ENCODE measurements around the gene DOCK8. TPM values are rescaled to one million over a fixed set of nuclear protein-coding genes. Genes with fewer than 3 reads are reported as not detected.

The DOCK8 gene
- total RNA-seq, 1 donor from 2014 or later = 2.1 TPM

DNA sequence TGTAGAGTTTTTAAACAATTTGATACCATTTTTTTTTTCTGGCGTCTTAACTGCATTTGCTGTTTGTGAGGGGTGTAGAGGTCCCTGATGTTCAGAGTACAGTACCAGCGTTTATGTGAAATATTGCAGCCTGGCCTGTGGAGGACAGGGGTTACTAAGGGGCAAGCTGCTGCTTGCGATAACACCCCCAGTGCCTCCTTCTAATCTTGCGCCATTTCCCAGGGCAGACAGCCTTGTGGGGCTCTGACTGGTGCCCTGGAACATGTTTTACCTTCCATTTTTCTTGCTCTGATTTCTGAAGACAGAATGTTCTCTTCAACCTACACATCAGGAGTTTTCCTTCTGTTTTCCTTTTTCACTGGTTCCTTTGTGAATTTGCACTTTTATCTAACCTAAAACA, 142.9 kb downstream of the DOCK8 start:
- DNase-seq (ENCODE audit: low read depth) = no peak

DNA sequence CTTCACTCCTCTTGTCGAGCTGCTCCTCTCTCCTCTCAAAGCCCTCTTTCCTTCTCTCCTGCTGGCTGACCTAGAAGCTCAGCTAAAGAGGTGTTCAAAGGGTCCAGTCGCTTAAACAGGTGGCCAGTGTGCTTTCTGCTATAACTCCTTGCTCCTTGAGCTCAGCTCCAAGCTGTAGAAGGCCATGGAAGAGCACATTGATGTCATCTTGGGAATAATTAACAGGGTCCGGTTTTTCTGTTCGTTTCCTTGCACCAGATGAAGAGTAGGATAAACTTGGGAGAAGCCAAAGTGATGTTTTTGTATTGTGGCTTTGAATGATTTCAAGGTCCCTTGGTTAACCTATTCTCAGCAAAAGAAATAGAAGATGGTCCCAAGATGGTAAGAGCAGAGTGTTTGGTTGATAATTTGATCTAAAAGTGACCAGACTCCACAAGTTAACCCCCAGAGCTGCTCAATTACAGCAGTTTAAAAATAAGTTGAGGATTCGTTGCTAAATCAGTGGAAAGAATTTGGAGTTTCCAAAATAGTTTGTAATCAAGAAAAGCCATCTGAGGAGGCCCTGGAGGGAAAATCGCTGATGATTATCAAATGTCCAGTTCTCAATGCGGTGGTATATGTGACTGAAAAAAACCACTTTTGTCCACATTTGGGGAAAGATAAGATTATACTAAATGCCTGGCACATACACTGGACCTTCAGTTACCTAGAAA, 148.1 kb downstream of the DOCK8 start:
- no peak for DNase-seq (ENCODE audit: low read depth)

DNA sequence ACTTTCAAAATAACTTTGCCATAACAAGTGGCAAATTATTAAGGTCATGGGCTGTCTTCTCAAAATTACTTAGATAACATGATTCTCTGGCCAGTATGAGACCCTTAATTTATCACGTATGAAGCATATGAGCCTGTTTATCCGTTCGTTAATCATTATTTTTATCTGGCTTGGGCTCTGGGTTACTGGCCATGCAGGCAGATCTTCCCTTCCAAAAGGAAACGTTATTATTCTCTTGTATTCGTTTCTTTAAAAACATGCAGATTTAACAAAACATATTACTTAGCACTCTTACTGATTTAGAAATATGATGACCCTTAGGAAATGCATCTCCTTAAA, 148.6 kb downstream of the DOCK8 start:
- no peak for DNase-seq (ENCODE audit: low read depth)

DNA sequence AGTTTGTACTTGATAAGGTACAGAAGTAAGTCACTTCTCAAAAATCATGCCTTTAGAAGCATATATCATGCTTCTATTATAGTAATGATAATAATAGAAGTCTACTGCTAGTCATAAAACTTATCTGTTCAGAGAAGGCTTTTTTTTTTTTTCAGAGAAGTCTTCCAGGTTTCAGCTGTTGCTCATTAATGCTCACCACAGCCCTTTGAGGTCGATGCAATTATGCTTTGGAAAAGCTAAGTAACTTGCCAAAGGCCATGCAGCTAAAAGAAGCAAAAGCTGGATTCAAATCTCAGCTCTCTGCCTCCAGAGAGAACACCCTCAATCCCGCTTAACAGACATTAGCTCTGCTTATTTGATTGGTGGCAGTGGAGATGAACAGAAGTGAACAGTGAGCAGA, 150.8 kb downstream of the DOCK8 start:
- peak; percentile 71 for DNase-seq (ENCODE audit: low read depth)

DNA sequence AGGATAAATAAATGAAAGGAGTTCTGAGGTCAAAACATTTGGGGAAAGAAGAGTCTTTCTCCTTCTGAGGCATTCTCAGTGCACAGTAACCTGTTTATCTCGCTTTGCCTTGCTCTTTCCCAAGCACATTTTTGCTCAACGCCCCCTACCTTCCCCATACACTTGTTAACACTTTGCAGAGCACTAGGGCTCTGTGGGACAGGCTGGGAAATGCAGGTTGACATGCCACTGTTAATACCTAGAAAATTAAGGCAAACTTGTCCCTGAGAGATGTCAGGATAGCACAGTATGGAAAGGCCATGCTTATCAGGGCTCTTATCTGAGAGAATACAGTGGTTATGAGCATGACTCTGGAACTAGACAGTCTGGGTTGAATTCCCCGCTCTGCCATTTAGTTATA, 152.0 kb downstream of the DOCK8 start:
- no peak for DNase-seq (ENCODE audit: low read depth)

DNA sequence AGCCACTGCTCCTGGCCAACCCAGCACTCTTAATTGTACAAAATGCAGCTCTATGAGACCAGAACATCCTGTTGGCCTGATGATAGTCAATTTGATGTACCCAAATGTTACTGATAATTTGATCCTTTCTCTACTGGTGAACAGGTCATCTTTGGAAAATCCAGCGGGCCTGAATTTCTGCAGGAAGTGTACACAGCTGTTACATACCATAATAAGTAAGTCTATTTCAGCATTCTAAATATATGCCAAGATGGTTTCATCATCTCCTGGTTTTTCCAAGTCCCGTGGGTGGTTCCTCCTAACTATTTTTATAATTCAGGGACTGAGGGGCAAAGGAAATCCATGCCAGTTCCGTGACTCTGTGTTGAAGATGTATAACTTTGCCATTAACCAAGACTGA, 155.4 kb downstream of the DOCK8 start:
- DNase-seq (ENCODE audit: low read depth) = peak; percentile 75

DNA sequence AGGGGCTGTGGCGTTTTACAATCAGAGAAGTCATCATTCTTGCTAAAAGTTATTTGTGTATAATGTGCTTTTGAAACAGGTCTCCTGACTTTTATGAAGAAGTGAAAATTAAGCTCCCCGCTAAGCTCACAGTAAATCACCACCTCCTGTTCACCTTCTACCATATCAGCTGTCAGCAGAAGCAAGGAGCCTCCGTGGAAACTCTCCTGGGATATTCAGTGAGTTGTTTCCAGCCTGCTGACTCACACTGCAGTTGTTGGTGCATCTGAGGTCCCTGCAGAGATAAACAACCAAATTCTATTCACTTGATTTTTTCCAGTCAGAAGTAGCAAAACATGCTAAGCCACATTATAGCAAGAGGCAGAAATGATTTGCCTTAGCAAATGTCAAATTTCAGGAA, 156.7 kb downstream of the DOCK8 start:
- DNase-seq (ENCODE audit: low read depth) = peak; percentile 90

DNA sequence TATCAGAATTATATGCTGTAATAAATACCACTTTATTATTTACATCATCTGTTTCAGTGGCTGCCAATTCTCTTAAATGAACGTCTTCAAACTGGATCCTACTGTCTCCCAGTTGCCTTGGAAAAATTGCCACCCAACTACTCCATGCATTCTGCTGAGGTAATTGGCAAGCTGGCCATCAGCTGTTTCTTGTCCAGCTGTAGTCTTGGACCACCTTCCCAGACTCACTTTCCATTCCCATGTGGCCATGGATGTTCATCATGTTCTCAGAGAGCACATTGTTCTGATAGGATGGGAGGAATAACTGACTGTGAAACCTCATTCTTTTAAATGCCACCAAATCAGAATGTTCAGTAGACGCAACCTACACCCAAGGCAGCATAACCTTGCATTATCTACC, 157.5 kb downstream of the DOCK8 start:
- DNase-seq (ENCODE audit: low read depth) = peak; percentile 81

DNA sequence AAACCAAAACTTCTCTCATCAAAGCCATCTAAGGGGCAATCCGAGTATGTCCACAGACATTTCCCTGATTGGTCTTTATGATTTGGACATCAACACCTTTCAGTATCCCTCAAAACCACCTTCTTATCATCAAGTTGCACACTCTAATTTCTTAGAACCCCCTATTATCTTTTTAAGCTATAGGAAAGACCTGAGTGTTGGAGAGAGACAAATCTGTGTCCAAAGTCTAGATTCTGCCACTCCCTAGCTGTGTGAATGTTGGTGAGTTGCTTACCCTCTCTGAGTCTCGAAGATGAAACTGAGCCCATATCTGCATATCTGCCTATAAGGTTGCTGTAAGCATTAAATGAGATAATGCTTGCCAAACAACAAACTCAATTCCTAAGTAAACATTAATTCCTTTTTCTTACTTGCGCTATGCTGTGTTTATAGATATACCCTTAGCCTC, 159.1 kb downstream of the DOCK8 start:
- peak; percentile 18 for DNase-seq (ENCODE audit: low read depth)

DNA sequence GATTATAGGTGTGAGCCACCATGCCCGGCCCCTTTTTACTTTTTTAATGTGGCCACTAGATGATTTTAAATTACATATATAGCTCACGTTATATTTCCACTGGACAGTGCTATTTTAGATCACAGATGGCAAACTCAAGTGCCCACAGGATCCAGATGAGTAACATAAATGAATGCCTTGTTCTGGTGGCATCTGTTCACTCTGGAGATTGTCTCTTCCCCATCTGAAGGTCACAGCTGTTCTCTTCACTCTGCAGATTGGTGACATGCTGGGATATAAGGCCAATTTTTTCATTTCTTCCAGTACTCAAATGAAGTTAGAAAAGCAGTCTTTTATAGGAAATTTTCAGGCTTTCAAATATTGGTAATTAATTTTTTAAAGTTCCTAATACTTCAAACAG, 160.1 kb downstream of the DOCK8 start:
- DNase-seq (ENCODE audit: low read depth) = peak; percentile 86

DNA sequence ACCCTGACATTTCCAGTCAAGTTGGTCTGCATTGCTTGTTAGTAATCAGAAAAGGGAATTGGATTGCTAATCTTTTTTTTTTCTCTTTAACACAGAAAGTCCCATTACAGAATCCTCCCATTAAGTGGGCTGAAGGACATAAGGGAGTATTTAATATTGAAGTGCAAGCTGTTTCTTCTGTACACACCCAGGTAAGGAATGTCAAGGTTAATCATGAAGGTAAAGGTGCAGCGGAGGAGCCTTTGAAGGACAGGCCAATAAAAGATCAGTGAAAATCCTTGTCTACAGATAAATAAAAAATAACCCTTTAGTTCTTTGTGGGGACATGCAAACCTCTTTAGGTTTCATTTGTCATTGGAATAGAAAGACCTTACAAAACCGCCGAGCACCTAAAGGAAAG, 161.4 kb downstream of the DOCK8 start:
- no peak for DNase-seq (ENCODE audit: low read depth)

DNA sequence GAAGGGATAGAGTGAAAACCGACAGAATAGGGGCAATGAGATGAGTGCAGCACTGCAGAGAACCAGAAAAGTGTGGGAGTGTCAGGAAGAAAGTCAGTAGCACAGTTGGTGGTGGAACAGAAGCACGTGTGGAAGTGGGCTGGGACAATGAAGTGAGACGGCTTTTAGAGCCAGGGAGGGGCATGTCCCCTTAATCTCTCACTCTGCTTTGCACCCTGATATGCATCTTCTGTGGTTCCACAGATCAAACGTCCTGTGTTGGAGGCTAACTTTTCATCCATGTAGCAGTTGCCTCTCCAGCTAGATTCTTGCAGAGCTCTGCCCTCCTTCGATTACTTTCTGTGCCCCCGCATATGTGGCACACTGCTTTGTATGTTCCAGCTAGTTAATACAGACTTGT, 163.6 kb downstream of the DOCK8 start:
- no peak for DNase-seq (ENCODE audit: low read depth)

DNA sequence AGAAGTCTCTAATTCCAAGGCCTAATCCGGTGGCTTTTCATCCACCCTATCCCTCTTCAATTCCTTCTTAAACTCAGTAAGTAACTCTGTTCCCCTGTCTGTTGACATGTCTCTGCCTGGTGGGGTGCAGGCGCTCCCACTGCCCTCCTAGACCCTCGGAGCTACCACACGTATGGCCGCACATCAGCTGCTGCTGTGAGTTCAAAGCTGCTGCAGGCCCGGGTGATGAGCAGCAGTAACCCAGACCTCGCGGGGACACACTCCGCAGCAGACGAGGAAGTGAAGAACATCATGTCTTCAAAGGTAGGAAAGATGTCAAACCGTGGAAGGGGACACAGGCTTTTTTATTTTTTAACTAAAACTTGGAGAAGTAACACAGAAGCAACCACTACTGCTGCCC, 167.7 kb downstream of the DOCK8 start:
- no peak for DNase-seq (ENCODE audit: low read depth)

DNA sequence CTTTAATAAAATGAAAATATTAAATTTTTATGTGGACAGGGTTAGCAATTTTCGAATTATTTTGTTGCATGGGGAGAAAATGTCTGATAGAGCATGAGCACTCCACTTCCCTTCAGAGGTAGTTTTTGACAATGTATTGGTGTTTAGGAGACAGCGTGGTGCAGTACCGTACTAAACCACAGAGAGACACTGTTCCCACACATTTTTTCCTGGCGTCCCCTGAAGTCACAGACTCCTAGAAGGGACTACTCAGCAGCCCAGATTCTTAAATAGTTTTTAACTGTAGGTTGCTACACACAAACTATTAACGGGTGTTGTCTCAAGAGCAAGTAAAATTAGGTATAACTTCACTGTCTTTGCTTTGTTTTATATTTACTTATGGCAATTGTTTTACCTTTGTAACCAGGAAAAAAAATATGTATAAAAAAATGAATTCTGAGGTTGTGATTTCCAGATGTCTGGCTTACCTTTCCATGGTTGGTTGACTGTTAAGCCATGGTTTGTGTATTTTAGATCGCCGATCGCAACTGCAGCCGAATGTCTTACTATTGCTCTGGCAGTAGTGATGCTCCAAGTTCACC, 171.2 kb downstream of the DOCK8 start:
- peak; percentile 74 for DNase-seq (ENCODE audit: low read depth)

DNA sequence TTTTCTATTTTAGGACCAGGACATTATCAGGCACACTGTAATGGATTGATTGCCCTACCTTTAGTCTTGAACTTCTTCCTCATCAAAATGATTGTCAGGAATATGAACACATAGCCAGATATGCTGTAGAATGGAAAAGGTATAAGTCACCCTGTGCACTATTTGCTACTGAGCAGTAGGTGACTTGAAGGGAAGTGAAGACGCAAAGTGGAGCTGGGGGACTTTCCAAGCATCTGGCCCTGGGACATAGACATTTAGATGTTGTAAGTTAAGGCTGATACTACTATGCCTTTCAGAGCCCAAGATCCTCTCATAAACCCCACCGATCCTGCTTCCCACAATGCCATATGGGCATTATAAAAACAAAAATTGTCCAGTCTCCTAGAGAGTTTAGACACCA, 174.5 kb downstream of the DOCK8 start:
- DNase-seq (ENCODE audit: low read depth) = no peak

DNA sequence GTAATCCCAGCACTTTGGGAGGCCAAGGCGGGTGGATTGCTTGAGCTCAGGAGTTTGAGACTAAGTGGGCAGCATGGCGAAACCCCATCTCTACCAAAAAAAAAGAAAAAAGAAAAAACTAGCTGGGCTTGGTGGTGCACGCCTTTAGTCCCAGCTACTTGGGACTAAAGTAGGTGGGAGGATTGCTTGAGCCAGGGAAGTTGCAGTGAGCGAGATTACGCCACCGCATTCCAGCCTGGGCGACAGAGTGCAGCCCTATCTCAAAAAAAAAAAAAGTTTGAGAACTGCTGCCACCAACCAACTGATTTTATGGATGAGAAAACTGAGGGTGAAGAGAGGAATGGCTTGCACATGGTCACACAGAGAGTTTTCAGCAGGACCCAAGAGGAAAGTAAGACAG, 175.1 kb downstream of the DOCK8 start:
- DNase-seq (ENCODE audit: low read depth) = no peak

DNA sequence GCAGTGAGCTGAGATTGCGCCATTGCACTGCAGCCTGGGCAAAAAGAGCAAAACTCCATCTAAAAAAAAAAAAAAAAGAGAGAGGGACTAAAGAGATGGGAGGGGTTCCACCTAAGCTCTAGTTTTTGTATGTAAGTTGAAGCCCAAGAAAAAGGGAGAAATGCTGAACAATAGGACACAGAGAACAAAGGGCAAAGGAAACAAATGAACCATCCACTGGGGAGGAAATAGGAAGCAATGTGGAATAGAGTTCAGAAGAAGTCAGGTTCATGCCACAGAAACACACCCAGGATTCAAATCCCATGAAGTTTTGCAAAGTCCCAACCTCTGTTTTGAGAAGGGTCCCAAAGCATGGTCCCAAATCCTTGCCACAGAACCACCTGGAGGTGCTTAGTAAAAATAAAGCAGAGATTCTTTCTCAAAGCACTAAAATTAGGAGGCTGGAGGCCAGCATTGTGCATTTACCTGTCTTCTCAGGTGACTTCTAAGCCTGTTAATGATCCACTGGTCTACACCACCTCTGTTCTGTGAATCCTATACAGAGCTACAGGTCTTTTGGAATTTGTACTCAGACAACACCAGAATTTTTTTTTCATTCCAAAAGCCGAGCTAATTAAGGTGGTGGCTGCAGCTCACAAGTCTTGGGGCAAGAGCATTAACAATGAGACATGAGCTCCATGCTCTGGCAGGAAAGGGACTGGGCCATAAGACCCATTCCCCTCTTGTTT, 177.6 kb downstream of the DOCK8 start:
- DNase-seq (ENCODE audit: low read depth) = no peak

DNA sequence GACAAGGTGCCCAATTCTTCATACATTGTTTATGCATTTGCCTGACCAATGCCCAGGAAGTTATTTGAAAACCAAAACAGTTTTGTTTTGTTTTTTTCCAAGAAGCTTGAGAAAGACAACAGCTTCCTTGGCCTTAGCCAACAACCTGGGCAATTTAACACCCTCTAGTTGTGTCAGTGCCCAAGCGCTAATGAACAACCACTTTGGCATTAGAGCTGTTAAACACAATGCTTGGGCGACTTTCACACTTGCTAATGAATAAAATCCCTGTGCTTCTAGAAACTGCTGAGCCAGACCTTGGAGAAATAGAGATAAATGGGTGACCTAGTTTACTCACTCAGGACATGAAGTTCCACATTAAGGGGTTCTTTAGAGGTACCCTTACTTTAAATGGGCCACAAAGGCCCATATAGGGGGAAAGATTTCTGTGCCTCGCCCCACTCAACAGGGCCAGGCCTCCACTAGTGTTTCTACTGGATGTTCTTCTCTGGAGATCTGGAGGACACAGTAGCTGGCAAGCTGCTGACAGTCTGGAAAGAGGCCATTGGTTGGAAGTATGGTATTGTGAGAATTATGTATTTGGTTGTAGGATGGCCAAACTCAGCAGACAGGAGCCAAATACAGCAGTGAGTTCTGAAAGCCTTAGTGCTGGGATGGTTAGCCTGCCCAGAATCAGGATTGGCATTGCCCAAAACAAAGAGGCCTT, 179.8 kb downstream of the DOCK8 start:
- no peak for DNase-seq (ENCODE audit: low read depth)

DNA sequence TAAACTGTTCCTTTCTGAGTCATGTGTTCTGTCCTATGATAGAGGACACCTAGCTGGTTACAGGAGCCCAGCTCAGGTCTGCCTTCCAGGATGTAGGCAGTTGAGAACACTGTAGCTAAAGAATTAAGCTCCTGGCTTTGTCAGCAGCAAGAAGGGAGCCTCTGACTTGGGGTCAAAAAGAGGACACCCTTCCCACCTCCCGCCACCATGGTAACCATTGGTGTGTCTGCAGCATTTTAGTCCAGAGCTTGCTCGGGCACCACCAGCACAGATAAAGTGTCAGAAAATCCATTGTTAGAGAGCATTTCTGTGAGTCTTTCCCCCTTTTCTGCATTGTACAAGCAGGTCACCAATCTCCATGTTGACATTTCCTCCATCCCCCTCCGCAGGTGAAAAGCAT, 181.7 kb downstream of the DOCK8 start:
- no peak for DNase-seq (ENCODE audit: low read depth)

DNA sequence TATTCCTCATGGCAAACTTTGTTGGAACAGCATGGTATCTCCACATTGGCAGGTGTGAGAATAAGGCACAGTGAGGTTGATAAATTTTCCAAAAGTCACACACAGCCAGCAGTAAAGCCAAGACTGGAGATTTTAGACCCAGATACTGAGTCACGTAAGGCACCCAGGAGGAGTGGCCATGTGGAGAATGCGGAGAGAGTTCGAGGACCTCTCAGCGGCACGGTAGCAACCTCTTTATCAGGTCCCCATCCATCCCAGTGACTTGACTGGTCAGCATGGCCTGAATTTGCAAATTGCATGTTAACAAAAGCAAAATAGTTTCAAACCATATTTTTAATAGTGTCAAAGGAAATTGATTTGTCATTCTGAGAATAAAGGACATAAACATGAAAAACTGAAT, 183.4 kb downstream of the DOCK8 start:
- DNase-seq (ENCODE audit: low read depth) = no peak

DNA sequence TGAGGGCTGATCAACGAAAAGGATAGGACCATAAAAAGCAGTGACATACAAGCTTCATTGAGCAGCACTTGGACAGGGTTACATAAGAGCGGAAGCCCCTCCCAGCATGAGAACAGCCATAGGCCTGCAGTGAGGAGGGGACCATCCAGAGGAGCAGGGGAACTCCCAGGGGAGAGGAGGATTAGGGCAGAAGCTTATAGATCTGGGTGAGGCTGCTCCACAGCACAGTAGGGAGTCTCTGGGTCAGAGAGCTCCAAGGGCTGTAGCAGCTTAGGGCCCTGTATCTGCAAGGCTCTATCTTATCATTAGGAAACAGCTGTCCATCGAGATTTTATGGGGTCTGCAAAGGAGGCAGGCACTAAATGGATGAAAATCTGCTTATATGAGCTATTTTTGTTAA, 186.6 kb downstream of the DOCK8 start:
- DNase-seq (ENCODE audit: low read depth) = no peak

DNA sequence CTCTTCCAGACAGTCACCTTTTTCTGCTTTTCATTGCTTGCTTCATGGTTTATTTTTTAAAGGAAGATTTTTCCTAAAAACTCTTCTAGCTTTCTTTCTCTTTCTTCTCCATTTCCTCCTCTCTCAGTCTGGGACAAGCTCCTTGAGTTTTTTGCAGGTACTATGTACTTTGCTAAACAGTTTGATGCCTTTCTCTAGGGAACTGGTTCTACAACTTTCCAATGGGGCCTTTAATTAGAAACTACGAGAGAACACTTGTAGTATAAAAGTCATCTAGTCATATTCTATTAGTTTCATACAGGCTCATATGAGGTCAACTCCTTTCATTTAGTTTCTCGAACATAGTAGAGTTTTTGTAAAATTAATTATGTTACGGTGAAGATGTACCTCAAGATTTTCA, 189.6 kb downstream of the DOCK8 start:
- DNase-seq (ENCODE audit: low read depth) = no peak

Data from myocyte (in vitro differentiated cells).